ENCODE data around the gene RPP40. TPM values are rescaled to one million over a fixed set of nuclear protein-coding genes. Genes with fewer than 3 reads are reported as not detected.

Gene RPP40
- total and polyA plus RNA-seq, 2 of the 8 experiments (the other 6 are each of a cell fraction or from before 2014, with no cell fraction given) = 7.0 to 15.7 TPM

DNA sequence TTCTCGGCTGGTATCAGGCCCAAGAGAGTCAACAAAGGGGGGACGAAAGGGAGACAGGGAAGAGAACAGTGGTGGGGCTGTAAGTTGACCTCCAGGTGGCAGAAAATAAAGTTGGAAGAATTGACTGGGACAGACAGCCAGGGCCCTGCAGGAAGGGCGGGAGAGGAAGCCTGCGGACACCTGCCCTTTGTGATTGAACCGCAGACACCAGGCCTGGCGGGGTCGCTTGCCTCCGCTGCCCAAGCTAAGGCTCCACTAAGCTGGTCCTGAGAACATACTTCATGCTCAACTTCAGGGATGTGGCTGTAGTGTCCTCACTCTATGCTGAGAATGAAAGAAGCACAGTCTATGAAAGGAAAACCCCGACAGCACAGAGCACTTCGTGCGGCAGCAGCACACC lies 53.8 kb downstream of the RPP40 start:
- no peaks in the 10 kb centered on the region for H3K23me2 ChIP-seq (ENCODE audit: low read depth, low read length)
- H3K56ac ChIP-seq (replicated peaks; ENCODE audit: insufficient read length, low read depth, low read length) = no peak overlapping the region
- 88% methylated on average over 11 of the region's 11 CpGs; no CpG with 5 or more reads in 1 of the 2 experiments for WGBS, 2 experiments (ENCODE audit: extremely low coverage in 1 of 2, insufficient coverage in 1 of 2, insufficient read length in 1 of 2, insufficient replicate concordance in 2 of 2, low coverage in 1 of 2, low lambda C conversion rate in 2 of 2, missing lambda C conversion rate in 1 of 2)
- H4K5ac ChIP-seq (ENCODE audit: insufficient read length, low read depth, low read length) = no peak overlapping the region
- H2AK5ac ChIP-seq (ENCODE audit: low read depth, low read length) = no peak overlapping the region
- no peaks in the 10 kb centered on the region for H3K9me3 ChIP-seq (ENCODE audit: insufficient read depth in 2 of 2, low read depth in 1 of 2, low read length in 1 of 2)
- peaks cover 5% of the 10 kb centered on the region for H3K79me1 ChIP-seq (ENCODE audit: low read depth, low read length)
- peaks cover 3 to 22% (median 6%) of the 10 kb centered on the region in 4 experiments for H3K4me1 ChIP-seq (replicated peaks in 1 of 4; ENCODE audit: control insufficient read depth in 3 of 4, insufficient read depth in 4 of 4, low read length in 3 of 4)
- H2BK120ac ChIP-seq (replicated peaks; ENCODE audit: low read depth, low read length) = no peak overlapping the region
- no peak overlapping the region for H4K8ac ChIP-seq (ENCODE audit: extremely low read depth, insufficient read depth, low read length)
- no peak overlapping the region for H3K4ac ChIP-seq (replicated peaks; ENCODE audit: insufficient read length, low read depth, low read length)
- no peak overlapping the region for H4K91ac ChIP-seq (replicated peaks; ENCODE audit: insufficient read length, low read length)
- H2BK12ac ChIP-seq (ENCODE audit: low read depth, low read length) = no peak overlapping the region
- peaks cover 4 to 55% (median 24%) of the 10 kb centered on the region in 4 experiments for H3K36me3 ChIP-seq (ENCODE audit: control insufficient read depth in 2 of 4, insufficient read depth in 4 of 4, low read length in 3 of 4)
- DNase-seq (ENCODE audit: low read depth in 1 of 2, low spot score in 2 of 2) = no peak
- peaks cover 3 to 23% of the 10 kb centered on the region in 2 experiments for H4K20me1 ChIP-seq (replicated peaks in 1 of 2; ENCODE audit: control insufficient read depth in 1 of 2, insufficient read depth in 2 of 2, low read length in 2 of 2)
- no peak overlapping the region for H3K9ac ChIP-seq (replicated peaks in 1 of 4; ENCODE audit: extremely low read depth in 1 of 4, low read depth in 3 of 4, low read length in 3 of 4)
- H3K4me2 ChIP-seq (ENCODE audit: insufficient read depth in 1 of 2, low read depth in 2 of 2, low read length in 2 of 2) = no peak overlapping the region
- ChIA-PET CTCF (ENCODE audit: partially characterized antibody) (interaction anchor here (0.7 to 1.6 kb wide), 4 partner anchors 7 to 1130 kb away, joined by 3 to 6 read pairs (median 4); no protein-coding TSS in a partner anchor), POLR2A (ENCODE audit: partially characterized antibody) (no interaction called here)
- no peaks in the 10 kb centered on the region for H3K27me3 ChIP-seq (replicated peaks in 1 of 4; ENCODE audit: control insufficient read depth in 3 of 4, extremely low read depth in 1 of 4, insufficient read depth in 3 of 4, low read length in 3 of 4)
- peak; percentile 47; the same call in 1 of the 2 replicates for TF ChIP-seq MAX (IDR thresholded peaks at IDR 0.05)
- TF ChIP-seq, protein P1, sequence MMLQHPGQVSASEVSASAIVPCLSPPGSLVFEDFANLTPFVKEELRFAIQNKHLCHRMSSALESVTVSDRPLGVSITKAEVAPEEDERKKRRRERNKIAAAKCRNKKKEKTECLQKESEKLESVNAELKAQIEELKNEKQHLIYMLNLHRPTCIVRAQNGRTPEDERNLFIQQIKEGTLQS (IDR thresholded peaks at IDR 0.05; ENCODE audit: insufficient read depth, low read depth, low read length) = no peak
- TF ChIP-seq, protein P2, sequence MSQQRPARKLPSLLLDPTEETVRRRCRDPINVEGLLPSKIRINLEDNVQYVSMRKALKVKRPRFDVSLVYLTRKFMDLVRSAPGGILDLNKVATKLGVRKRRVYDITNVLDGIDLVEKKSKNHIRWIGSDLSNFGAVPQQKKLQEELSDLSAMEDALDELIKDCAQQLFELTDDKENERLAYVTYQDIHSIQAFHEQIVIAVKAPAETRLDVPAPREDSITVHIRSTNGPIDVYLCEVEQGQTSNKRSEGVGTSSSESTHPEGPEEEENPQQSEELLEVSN (IDR thresholded peaks at IDR 0.05) = peak; percentile 79
- peaks cover 0 to 3% of the 10 kb centered on the region in 2 experiments; a peak in 1 of 4 replicates for H3K79me2 ChIP-seq (ENCODE audit: control insufficient read depth in 1 of 2, insufficient read depth in 2 of 2, low read length in 2 of 2)
- FAIRE-seq = no peak
- H3K23ac ChIP-seq (ENCODE audit: insufficient read length) = no peak overlapping the region
- no peak overlapping the region for H2BK15ac ChIP-seq (ENCODE audit: low read length)
- H2AFZ ChIP-seq (ENCODE audit: low read length) = no peak overlapping the region
- no peak overlapping the region for H3K4me3 ChIP-seq (ENCODE audit: extremely low read depth in 1 of 4, insufficient read depth in 2 of 4, low read depth in 3 of 4, low read length in 4 of 4)
- H3K18ac ChIP-seq (ENCODE audit: extremely low read depth, low read length) = no peak overlapping the region
- no peak overlapping the region for H3K14ac ChIP-seq (ENCODE audit: insufficient read length)
- H2BK5ac ChIP-seq (ENCODE audit: low read depth, low read length) = no peak overlapping the region
- no peak overlapping the region for H2BK20ac ChIP-seq (ENCODE audit: low read length)
- H3K27ac ChIP-seq (ENCODE audit: low read depth, low read length) = no peak overlapping the region
